Sciatic nerve (tissue), 2 donors: Measurements from ENCODE around the gene PARM1. TPM values are rescaled to one million over a fixed set of nuclear protein-coding genes. Genes with fewer than 3 reads are reported as not detected.
A peak's percentile ranks its signal among the peaks of the same experiment; 100 is the strongest.

Source experiments
- ATAC-seq: fragments of 200-7000 bp; cut with Tn5 transposase; one replicate; pipeline ENCODE4 v1.9.1; 2020; ENCODE audit warnings: mild to moderate bottlenecking, moderate library complexity
- DNase-seq: peaks from one replicate; pipeline ENCODE4 v3.0.0-alpha.2; 2020; ENCODE audit warnings: low spot score
- intact Hi-C: fragments of 100-400 bp; cut with DNase I; formaldehyde crosslinking; loops from one replicate; pipeline ENCODE4 v1.14.2; 2022
- total RNA-seq: library from RNA; stranded (reverse); fragmentation: NEBNext Ultra II Directional; extraction: Animal tissue kit (Norgen Biotek cat#: 25700); gene quantifications from one replicate; pipeline ENCODE4 v1.2.1, GENCODE V29; 2021
- donor health status: DM: no; HTN: no; CAD: no.
- donor health status: DM: no; HTN: no; CAD: no.

The PARM1 gene, protein sequence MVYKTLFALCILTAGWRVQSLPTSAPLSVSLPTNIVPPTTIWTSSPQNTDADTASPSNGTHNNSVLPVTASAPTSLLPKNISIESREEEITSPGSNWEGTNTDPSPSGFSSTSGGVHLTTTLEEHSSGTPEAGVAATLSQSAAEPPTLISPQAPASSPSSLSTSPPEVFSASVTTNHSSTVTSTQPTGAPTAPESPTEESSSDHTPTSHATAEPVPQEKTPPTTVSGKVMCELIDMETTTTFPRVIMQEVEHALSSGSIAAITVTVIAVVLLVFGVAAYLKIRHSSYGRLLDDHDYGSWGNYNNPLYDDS
- 9.1 TPM for total RNA-seq

DNA sequence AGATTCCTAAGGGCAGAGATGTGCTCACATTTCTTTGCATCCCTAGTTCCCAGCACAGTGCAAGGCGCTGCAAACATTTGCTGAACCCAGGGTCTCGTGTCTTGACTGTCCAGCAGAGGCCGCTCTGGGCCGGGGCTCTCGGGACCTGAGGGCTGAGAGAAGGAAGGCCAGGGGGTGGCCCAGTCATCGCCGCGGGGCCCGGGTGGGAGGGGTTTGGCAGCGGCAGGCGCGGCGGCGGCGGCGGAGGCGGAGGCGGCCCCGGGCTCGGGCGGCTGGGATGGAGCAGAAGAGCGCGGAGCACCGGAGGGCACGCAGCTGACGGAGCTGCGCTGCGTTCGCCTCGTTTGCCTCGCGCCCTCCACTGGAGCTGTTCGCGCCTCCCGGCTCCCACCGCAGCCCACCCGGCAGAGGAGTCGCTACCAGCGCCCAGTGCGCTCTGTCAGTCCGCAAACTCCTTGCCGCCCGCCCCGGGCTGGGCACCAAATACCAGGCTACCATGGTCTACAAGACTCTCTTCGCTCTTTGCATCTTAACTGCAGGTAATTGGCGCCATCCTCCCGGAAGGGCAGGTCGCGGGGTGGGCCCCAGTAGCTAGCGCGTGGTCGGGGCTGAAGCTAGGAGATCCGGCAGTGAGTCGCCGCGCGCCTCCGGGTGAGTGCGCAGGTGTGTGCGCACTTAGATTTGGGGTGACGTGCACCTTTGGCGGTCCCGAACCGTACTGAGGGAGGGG lies at the start of gene PARM1:
TSS of gene PARM1 (plus strand) at position 285 of the 730 bp plus-strand sequence. CDS start at position 497, 212 bp downstream.
- peak; percentile 91 for DNase-seq
- intact Hi-C loops: no loop called here
- peak; percentile 92 for ATAC-seq

DNA sequence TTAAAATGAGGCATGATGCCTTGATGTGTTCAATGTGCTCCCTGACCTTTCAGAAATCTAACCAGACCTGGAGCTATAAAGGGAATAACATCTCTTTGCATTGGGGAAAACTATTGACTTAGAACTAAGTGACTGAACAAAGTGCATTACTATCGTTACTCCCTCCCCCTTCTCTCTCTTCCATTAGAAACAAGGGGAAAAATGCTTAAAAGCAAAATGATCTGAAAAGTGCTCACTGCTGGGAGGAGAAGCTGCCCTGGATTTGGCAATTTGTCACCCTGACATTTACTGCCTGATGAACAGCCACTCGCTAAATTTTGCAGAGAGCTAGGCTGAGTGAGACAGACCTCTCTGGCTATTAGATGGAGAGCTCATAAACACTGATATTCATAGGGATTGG lies 48.6 kb upstream of the PARM1 start:
- no peak for DNase-seq
- intact Hi-C loops: no loop called here
- no peak for ATAC-seq

DNA sequence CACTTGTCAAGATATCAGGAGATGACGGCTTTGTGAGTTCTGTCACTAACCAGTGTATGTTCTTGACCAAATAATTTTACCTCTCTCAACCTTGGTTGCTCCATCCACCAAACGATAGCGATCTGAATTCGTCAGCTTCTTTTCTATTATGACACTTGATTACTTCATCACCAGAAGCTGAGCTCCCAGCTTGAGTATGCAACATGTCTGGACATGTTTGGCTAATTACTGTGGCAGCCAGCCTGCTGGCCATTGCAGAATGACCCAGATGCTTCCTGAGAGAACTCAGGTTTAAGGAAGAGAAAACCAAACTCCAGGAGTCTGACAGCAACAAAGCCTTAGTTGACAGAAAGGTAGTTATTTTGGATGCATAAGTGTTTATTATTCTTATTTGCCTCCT lies 46.4 kb upstream of the PARM1 start:
- no peak for DNase-seq
- intact Hi-C loops: no loop called here
- no peak for ATAC-seq

DNA sequence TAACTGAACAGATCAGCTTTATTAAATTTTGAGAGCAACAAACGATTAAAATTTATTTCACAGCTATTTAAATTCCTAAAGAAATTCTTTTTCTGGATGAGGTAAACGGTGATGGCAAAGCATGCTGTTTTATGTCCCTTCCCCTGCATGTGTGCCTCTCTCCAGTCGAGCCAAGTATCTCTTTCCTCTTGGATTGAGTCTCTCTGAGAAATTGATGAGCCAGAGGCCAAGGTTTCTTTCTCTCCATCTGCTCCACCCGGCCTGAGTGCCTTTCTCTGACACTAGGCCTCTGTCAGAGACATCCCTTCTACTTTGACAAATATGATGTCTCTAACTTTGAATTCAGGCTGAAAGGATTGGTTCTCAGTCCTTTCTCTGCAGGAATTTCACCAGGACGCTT lies 42.6 kb upstream of the PARM1 start:
- DNase-seq (no peak), ATAC-seq (no peak)
- intact Hi-C loops: no loop called here

DNA sequence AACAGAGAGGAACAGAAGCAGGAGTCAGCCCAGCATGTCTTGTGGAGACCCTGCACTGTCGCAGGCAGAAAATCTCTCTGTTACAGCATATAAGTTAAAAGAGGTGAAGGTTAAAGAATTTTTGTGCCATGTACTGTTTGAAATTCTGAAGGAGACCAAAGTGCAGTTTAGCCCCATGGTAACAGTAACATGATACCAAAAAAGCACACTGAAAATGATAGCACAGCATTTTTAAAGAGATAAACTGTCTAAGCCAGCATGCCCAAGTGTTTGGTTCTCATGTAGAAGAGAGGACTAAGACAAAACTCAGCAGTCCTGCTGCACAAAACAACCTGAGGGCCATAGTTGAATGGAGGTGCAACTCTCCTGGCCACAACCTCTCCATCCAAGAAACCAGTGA lies 41.9 kb upstream of the PARM1 start:
- intact Hi-C loops: no loop called here
- ATAC-seq (no peak), DNase-seq (no peak)

DNA sequence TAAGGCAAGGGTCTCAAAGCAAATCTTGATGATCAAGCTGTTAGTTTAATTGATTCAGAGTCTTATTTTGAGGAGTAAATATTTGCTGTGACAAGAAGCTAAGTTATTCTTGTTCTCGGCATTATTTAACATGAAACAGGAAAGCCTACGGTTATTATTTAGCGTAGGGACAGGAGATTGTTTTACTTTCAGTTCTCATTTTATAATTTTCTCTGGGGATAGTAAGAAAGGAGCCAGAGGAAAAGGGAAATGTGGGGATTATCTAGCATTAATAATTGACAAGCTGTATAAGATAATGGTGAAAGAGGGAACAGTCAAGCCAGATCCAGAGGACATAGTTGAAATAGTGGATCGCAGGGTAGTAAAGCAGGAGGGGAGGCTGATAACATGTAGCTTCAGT lies 39.7 kb upstream of the PARM1 start:
- ATAC-seq: no peak
- no peak for DNase-seq
- intact Hi-C loops: no loop called here

DNA sequence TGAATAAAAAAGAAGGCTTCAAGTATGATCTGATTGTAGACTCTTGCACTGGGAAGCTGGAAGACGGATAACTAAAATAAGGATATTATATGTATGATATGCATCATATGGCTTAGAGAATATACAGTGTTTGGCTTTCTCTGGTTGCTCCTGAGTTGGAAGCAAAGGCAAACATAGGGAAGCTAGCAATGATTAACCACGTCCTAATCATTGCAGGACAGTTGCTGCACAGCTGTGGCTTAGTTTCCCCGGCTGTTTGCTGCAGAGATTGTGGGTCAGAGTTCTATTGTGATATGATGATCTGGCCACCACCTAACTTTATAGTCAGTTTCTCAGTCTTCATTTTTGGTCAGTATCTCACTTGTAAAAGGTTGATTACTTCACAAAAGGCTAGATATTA lies 36.3 kb upstream of the PARM1 start:
- ATAC-seq: no peak
- DNase-seq: no peak
- intact Hi-C loops: no loop called here

DNA sequence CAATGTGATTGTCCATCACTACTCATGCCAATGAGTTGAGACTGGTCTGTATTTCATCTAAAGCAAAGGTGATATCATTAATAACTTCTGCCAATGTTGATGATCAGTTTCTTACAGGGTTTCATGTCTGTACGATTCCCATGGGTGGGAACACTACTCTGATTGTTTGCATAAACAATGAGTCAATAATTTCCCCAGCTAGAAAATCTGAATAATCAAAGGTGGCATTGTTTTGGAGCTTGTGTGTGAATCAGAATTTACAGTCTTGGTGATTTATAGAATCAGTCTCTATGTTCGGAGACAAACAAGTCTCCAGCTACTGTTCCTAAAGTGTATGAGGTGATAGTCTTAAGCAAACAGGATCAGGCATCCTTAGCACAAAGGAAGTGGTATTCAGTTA lies 35.5 kb upstream of the PARM1 start:
- DNase-seq (no peak), ATAC-seq (no peak)
- intact Hi-C loops: no loop called here

DNA sequence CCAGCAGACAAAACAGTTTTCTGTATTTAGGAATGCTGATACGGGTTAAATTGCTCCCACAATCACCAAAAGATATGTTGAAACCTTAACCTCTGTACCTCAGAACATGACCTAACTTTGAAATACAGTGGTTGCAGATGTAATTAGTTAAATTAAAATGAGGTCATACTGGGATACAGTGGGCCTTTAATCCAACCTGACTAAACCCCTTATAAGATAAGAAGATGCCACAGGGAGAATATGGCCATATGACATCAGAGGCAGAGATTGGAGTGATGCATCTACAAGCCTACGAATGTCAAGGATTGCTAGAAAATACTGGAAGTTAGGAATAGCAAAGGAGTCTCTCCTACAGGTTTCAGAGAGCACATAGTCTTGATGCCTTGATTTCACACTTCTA lies 32.1 kb upstream of the PARM1 start:
- intact Hi-C loops: no loop called here

DNA sequence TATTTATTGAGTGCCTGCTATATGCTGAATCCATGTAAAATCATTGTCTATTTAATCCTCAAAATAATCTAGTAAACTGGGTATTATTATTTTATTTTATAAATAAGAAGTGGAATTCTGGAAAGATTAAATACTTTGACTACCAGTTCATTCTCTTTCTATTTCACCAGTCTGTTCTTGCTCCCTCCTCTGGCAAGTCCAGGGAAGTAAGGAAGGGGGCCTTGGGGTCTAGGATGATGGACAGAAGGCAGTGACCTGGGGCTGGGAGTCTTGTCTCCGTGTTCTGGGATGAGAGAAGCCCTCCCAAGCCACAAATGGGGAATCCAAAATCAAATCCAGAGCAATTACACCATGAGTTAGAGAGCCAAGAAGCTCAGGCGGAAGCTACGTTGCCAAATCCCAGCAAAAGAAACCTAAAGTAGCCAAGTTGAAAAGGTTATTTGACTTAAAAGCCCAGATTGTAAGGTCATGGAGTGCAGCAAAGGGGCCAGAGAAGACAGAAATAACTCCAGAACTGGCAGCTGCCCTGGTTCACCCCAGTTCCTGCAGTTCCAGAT lies 28.3 kb upstream of the PARM1 start:
- ATAC-seq (no peak), DNase-seq (no peak)
- intact Hi-C loops: no loop called here

More for the DNA sequence above, 32.1 kb upstream of the PARM1 start:
- ATAC-seq (no peak), DNase-seq (no peak)

DNA sequence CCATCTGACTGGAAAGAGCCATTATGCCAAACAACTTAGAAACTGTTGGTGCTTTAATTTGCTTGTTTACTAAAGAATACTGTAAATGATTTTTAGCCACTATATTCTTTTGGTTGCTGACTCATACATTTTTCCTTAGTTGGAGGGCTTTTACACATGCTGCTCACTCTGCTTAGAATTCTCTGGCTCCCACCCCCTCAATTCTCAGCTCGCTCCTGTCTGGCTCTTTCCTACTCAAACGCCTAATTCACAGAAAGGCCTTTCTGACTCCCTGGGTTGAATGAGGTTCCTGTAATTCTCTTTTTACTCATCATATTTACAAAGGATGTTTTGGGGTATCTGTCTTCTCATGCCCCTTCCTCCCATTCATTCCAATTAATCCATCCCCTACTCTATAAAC lies 26.1 kb upstream of the PARM1 start:
- ATAC-seq (no peak), DNase-seq (no peak)
- intact Hi-C loops: no loop called here

DNA sequence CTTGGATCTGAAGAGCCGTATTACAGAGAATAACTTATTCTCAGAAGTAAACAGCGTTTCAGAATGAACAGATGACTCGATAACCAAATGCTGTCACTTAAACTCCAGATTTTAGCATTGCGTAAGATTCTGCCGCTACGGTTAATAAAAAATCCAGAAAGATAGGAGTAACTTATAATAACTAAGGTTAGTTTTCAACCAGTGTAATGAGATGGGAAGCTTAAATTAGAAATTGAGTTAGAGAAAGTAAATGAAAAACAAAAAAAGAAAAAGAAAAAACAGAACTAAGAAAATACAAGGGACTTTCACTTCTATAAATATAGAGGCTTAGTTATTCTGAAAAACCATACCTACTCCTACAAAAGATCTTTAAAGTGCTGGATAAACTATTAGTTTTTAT lies 13.1 kb upstream of the PARM1 start:
- DNase-seq (no peak), ATAC-seq (no peak)
- intact Hi-C loops: no loop called here

DNA sequence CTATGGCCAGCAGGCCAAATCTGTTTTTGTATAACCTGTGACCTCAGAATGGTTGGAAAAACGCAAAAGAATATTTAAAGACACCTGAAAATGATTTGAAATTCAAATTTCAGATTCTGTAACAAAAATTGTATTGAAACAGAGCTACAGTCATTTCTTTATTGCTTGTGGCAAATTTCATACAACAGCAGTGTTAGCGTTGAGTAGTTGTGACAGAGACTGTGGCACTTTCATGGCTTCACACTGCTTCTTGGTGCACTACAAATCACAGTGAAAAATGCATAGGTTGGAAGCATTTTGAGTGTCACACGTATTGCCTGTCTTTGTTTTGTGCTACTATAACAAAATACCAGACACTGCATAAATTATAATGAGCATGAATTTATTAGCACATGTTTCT lies 12.2 kb upstream of the PARM1 start:
- ATAC-seq (no peak), DNase-seq (no peak)
- intact Hi-C loops: no loop called here

DNA sequence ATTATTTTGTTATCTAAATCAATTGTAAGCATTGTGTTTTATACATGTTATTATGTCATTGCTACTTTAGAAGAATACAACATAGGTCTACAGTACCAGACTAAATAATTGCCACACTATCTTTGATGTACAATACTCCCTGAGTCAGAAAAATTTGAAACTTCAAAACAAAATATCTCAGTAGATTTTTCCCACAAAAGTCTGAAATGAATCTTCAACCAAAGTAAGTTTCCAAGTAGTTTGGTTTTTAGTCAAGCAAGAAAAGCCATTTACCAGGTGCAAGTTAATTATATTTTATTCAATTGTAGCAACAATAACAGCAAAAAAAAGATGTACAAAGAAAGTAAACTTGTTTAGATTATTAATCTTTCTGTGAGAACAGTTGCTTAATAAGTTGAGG lies 11.4 kb upstream of the PARM1 start:
- ATAC-seq: no peak
- intact Hi-C loops: no loop called here

DNA sequence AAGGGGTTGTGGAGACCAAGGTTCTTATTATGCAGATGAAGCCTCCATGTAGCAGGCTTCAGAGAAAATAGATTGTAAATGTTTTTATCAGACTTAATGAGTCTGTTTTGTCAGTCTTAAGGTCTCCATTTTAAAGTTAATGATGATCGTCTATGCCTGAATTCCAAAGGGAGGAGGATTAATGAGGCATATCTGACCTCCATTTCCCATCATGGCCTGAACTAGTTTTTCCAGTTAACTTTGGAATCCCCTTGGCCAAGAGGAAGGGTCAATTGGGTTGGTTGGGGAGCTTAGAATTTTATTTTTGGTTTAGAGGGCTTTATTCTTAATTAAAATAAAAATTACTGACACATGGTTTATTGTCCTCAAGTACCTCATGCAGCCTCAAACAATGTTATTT lies 6.9 kb upstream of the PARM1 start:
- ATAC-seq (no peak), DNase-seq (no peak)
- intact Hi-C loops: no loop called here

More for the DNA sequence above, 11.4 kb upstream of the PARM1 start:
- no peak for DNase-seq

DNA sequence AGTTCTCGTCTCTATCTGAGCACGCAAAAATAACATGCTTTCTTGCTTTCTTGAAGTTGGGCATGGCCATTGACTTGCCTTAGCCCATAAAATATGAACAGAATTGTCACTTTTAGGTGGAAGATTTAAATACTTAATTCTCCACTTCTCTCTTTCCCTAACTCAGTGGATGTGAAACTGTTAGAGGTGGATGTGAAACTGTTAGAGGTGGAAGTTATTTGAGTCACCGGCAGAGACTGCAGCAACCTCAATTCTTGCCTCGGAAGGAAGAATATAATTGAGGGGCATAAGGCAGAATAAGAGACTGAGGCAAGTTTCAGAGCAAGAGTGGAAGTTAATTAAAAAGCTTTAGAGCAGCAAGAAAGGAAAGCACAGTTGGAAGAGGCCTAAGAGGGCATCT lies 2.8 kb upstream of the PARM1 start:
- no peak for DNase-seq
- no peak for ATAC-seq
- intact Hi-C loops: no loop called here

DNA sequence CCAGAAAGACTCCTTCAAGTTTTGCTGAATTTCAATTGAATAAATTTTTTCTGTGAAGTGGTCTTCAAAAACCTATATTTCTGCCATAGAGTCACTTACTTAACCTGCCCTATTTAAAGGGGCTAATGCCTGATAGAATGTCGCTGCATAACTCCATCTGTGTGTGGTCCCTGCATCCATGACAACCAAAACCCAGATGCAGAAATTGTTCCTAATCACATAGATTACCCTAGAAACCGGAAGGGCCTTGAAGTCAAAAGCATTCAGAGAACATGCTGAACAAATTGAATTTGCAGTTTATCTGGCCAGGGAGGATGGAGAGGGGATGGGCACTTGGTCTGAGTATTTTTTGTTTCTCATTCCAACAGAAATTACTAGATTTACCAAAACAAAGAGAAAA lies 1.5 kb upstream of the PARM1 start:
- intact Hi-C loops: no loop called here
- ATAC-seq (no peak), DNase-seq (no peak)

DNA sequence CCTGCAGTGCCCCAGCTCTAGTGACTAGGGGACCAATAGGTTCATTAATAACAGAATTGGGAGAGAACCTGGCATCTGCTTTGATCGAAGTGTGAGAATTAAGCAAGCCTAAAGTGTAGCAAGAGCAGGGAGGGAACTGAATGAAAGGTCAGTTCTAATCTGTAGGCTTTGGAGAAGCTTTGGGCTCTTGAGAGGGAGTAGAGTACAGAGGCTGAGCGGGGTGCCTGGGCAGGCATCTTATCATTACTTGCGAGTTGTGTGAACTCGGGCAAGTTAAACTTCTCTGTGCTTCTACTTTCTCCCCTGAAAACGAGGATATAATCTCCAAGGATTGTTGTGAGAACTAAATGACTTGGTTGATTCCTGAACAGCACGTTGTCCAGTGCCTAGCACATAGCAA lies 906 bp upstream of the PARM1 start:
- DNase-seq: no peak
- intact Hi-C loops: no loop called here
- ATAC-seq: no peak

DNA sequence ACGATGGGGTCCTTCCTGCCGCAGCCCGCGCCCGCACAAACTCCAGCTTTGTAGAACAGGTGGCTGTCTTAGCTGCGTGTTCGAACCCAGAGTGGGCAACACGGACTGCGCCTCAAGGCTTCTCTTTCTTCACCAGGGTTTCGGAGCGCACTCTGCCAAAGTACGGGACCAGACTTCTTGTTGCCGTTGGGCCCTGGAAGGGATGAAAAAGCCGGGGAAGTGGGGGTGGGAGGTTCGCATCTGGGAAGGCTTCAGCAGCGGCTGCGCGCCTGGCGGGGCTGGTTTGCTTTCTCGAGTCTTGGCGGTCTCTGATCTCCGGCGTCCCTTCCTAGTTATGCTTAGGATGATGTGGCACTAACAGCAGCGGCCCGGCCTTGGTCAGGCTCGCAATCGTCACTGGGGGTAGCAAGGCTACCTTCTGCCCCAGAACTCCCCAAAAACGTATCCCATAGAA lies 673 bp downstream of the PARM1 start:
- intact Hi-C loops: no loop called here
- ATAC-seq (peak; percentile 23), DNase-seq (no peak)

DNA sequence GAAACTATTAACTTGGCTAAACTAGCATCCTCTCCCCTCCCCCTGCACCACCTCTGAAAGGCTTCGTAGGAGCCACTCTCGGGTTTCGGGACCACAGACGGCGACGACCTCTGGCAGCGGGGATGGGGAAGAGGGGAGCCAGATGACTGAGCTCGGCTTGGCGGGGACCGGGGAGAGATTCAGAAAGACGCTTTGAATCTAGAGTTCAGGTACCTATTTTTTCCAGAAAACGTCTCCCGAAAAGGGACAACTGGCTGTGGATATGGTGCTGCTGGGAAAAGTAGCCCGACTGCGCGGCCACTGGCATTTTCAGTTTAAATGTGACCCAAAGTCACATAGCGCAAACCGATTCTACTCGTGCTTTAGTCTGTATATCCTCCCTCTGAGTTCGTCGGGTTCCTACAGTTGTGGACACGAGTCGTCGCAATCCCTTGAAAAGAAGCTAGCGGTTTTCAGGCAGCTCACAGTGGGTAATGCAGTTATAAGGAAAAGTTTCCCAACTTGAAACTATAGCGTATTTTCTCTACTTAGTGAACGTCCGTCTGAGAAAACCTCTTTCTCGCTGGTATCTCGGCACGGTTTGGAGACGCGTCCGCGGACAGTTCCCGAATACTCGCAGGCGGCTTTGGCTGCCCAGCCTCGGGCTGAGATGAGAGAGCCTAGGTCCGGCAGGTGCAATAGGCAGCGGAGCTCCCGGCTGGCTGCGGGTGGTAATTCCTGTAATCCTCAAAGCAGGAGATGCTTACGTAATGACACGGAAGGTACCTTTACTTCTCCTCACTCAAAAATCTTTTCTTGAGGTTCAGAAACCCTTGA lies 1.3 kb downstream of the PARM1 start:
- intact Hi-C loops: no loop called here

More for the DNA sequence above, 1.3 kb downstream of the PARM1 start:
- no peak for DNase-seq
- ATAC-seq: peak; percentile 44
